BLaER1 (cell line): Measurements from ENCODE around the gene U2SURP.

Experiments used
- H3K27ac ChIP-seq: shearing (Covaris generic); formaldehyde crosslinking; 2 replicates; pipeline ENCODE4 v1.8.1; 2022
- H3K27me3 ChIP-seq: shearing (Covaris generic); formaldehyde crosslinking; 2 replicates; pipeline ENCODE4 v1.8.1; 2022
- H3K36me3 ChIP-seq: shearing (Covaris generic); formaldehyde crosslinking; 2 replicates; pipeline ENCODE4 v1.8.1; 2022
- H3K4me1 ChIP-seq: shearing (Covaris generic); formaldehyde crosslinking; 2 replicates; pipeline ENCODE4 v1.8.1; 2022
- H3K4me2 ChIP-seq: shearing (Covaris generic); formaldehyde crosslinking; 2 replicates; pipeline ENCODE4 v1.8.1; 2022
- H3K4me3 ChIP-seq: shearing (Covaris generic); formaldehyde crosslinking; 2 replicates; pipeline ENCODE4 v1.8.1; 2022
- H3K9ac ChIP-seq: shearing (Covaris generic); formaldehyde crosslinking; 2 replicates; pipeline ENCODE4 v1.8.1; 2022
- H3K9me3 ChIP-seq: shearing (Covaris generic); formaldehyde crosslinking; 2 replicates; pipeline ENCODE4 v1.8.1; 2022
- H4K20me1 ChIP-seq: shearing (Covaris generic); formaldehyde crosslinking; 2 replicates; pipeline ENCODE4 v1.8.1; 2022
- Cebpa-rat ChIP-seq: shearing (Covaris generic); IDR thresholded peaks from 2 replicates; pipeline ENCODE4 v1.8.1; 2022

Gene U2SURP

DNA sequence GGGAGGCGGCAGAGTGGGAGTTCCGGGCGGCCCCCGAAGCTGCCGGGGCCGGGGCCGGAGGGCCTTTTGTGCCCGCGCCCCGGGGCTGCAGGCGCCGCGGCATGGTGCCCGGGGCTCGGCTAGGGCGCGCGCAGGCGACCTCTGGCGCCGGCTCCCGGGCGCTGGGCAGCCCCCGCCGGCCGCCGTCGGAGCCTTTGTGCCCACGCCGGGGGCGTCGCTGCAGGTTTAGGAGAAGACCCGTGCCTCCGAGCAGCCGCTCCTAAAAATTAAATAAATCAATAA, 38.2 kb upstream of the U2SURP start:
- peaks cover 6% of the 10 kb centered on the region; the same call in 1 of the 2 replicates for H3K4me1 ChIP-seq
- peak overlapping the region; percentile 78 for H3K4me3 ChIP-seq
- no peak for TF ChIP-seq Cebpa-rat
- H3K4me2 ChIP-seq, result peak overlapping the region; percentile 93
- H4K20me1 ChIP-seq, result no peaks in the 10 kb centered on the region
- H3K9ac ChIP-seq, result peak overlapping the region; percentile 62
- H3K36me3 ChIP-seq, result no peaks in the 10 kb centered on the region
- H3K27ac ChIP-seq, result no peak overlapping the region
- H3K9me3 ChIP-seq, result peaks cover 9% of the 10 kb centered on the region; the same call in 1 of the 2 replicates
- peaks cover 48% of the 10 kb centered on the region for H3K27me3 ChIP-seq

DNA sequence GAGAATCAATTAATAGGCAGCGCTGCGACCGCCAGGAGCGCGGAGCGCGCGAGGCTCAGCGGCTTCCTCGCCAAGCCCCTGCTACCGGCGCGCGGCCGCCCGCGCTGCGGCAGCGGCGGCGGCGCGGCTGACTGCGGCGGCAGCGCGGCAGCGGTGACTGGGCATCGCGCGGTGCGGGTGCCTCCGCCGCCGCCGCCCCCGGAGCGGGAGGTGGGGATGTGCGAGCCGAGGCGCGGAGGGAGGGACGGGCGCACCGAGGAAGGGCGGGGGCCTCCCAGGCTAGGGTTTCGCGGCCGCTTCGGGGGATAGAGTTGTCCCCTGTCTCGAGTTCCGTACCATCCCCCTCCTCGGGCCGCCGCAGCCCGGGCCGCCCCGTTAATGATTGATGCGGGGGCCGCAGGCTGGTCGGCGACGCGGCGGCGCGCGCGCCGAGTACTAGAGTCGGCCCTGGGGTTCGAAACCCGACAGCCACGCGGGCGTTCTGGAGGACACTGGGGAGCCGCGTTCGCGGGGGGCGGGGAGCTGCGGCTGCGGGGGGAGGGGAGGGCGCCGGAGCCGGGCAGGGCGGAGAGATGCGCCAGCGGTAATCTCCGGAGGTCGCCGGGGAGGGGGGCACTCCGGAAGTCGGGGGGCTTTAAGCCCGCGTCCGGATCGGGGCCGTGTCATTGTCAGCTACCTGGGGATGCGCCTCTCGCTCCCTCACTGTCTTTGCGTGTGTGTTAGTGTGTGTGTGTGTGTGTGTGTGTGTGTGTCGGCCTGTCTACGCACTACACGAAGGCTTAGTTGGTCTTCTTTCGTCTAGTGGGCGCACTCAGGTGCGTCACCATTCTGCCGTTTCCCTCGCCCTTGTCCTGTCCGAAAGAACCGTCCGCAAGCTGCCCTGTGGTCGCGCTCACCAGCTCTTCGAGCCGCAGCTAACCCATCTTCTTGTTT, 37.6 kb upstream of the U2SURP start, which contains the start of gene PAQR9:
PAQR9 (minus strand) TSS at position 159 of the 933 bp plus-strand sequence. CDS start 338 bp downstream, outside the sequence.
- Histone ChIP-seq H3K36me3 (no peaks in the 10 kb centered on the region), H3K9me3 (peaks cover 9% of the 10 kb centered on the region; the same call in 1 of the 2 replicates), H3K4me3 (peak within 1 kb of the TSS; percentile 78), H3K9ac (peak within 1 kb of the TSS; percentile 62), H3K27ac (no peak within 1 kb of the TSS), H3K27me3 (peaks cover 48% of the 10 kb centered on the region), H4K20me1 (no peaks in the 10 kb centered on the region), H3K4me2 (peak within 1 kb of the TSS; percentile 93), H3K4me1 (peaks cover 6% of the 10 kb centered on the region; the same call in 1 of the 2 replicates)
- no peak for TF ChIP-seq Cebpa-rat

DNA sequence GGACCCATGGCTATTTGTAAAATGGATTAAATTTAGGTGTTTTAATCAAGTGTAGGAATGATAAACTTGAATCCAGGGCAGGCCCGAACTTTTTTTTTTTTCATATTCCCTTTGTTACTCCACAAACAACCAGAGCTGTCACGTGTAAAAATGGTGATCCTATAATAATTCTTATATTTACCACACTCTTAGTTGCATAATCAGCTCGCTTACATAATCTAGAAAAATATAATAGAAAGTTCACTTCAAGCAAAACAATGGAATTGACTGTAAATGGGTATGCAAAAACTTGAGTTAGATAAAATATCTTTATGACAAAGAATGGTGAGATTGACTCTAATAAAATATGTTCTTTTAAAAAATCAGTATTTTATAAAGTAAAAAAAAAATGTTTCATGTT, 35.8 kb upstream of the U2SURP start:
- Histone ChIP-seq H3K4me2 (no peak overlapping the region), H3K27ac (no peak overlapping the region), H3K9me3 (peaks cover 9% of the 10 kb centered on the region; the same call in 1 of the 2 replicates), H4K20me1 (no peaks in the 10 kb centered on the region), H3K9ac (no peak overlapping the region), H3K4me1 (peaks cover 6% of the 10 kb centered on the region; the same call in 1 of the 2 replicates), H3K4me3 (no peak overlapping the region), H3K27me3 (peaks cover 48% of the 10 kb centered on the region), H3K36me3 (no peaks in the 10 kb centered on the region)
- TF ChIP-seq Cebpa-rat, result no peak

DNA sequence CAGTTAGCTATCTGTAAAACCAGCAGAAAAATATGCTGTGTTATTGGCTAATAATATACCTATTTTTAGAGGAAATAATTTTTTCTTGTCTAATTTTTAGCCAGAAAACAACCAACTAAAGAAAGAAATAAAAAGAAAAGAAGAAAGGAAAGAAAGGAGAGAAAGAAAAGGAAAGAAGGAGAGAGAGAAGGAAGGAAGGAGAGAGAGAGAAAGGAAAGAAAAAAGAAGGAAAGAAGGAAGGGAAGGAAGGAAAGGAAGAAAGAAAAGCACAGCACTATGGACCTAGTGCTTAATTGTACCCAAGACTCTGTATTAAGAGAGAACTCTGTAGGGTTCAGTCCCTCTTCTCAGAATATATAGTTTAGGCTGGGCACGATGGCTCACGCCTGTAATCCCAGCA, 34.6 kb upstream of the U2SURP start:
- H3K27me3 ChIP-seq, result peaks cover 44% of the 10 kb centered on the region
- no peak overlapping the region for H3K27ac ChIP-seq
- H4K20me1 ChIP-seq, result no peaks in the 10 kb centered on the region
- peaks cover 9% of the 10 kb centered on the region; the same call in 1 of the 2 replicates for H3K9me3 ChIP-seq
- H3K4me1 ChIP-seq, result peaks cover 6% of the 10 kb centered on the region; the same call in 1 of the 2 replicates
- no peak overlapping the region for H3K9ac ChIP-seq
- TF ChIP-seq Cebpa-rat, result no peak
- H3K4me3 ChIP-seq, result no peak overlapping the region
- H3K36me3 ChIP-seq, result no peaks in the 10 kb centered on the region
- no peak overlapping the region for H3K4me2 ChIP-seq

DNA sequence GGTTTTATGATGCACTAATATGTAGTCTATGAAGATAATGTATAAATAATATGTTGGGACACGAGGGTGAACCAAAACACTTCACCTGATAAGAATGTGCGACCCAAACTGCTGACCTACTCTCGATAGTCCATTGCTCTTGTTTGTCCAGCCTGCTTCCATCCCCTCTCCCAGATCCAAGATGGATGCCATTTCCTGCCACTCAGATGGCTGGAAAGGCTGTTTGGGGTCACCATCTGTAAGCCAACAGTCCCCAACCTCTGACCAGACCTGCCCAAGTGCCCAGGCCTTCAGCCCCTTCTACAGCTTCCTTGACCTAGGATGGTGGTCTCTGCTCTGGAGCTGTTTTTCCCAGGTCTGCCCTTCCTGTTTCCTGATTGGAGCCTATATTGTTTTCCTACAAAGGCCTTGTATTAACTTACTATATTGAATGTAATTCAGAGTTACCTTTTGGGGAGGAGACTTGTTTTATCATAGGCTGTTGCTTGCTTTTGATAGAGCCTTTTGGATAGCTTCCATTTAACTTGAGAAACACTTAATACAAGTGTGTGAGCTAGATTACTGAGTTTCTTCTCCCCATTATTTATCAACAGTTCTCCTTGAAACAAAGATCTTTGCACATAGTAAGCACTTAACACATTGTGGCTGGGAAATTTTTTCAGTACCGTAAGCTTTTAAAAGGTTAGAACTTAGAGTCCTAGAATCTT, 32.9 kb upstream of the U2SURP start:
- Histone ChIP-seq H3K4me2 (no peak overlapping the region), H3K27me3 (peaks cover 27% of the 10 kb centered on the region), H3K4me1 (no peaks in the 10 kb centered on the region), H3K9me3 (no peaks in the 10 kb centered on the region), H4K20me1 (no peaks in the 10 kb centered on the region), H3K27ac (no peak overlapping the region), H3K9ac (no peak overlapping the region), H3K36me3 (no peaks in the 10 kb centered on the region), H3K4me3 (no peak overlapping the region)
- TF ChIP-seq Cebpa-rat, result no peak

DNA sequence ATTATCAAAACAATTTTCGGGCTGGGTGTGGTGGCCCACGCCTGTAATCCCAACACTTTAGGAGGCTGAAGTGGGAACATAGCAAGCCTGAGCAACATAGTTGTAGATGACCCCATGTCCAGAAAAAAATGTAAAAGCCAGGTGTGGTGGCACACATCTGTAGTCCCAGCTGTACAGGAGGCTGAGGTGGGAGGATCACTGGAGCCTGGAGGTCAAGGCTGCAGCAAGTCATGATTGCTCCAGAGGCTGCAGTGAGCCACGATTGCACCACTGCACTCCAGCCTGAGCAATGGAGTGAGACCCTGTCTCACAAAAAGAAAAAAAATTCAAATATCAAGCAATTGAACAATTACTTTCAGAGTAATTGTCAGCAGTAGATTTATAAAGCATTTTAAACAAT, 29.9 kb upstream of the U2SURP start:
- no peaks in the 10 kb centered on the region for H4K20me1 ChIP-seq

DNA sequence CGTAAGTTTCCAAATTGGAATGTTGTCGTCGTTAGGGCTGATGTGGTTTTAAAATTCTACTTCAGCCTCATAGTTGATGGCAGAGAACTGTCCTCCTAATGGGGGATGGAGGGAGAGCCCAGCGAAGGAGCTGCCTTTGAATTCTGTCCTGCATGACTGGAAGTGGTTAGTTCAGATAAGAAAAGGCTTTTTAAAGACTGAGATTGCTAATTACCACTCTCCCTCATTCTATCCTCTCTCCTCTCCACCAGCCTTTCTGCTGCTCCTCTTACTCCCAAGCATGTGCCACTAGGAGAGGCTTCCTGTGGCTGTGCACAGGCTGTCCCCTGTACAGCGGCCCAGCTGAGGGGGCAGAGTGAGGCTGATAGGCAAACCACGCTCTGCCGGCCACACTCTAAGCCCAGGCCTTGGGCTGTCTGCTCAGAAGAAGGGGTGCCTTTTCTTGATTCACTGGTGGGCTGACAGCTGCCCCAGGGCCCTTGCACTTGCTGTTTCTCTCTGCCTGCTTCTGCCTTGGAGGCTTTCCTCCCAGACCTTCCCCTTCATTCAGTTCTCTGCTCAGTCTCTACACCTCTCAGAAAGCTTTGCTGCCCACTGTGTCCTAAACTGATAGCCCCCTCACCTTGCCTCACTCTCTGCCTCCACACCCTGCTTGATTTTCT, 29.1 kb upstream of the U2SURP start:
- Histone ChIP-seq H3K4me2 (no peak overlapping the region), H3K9me3 (no peaks in the 10 kb centered on the region), H4K20me1 (no peaks in the 10 kb centered on the region), H3K4me3 (no peak overlapping the region), H3K36me3 (no peaks in the 10 kb centered on the region), H3K27ac (no peak overlapping the region), H3K27me3 (no peaks in the 10 kb centered on the region), H3K4me1 (no peaks in the 10 kb centered on the region), H3K9ac (no peak overlapping the region)
- no peak for TF ChIP-seq Cebpa-rat

More for the DNA sequence above, 29.9 kb upstream of the U2SURP start:
- Histone ChIP-seq H3K4me2 (no peak overlapping the region), H3K4me3 (no peak overlapping the region), H3K9me3 (no peaks in the 10 kb centered on the region), H3K4me1 (no peaks in the 10 kb centered on the region), H3K27me3 (0 out of 2 replicates have a peak, but pooled peaks cover under 1% of the 10 kb centered on the region), H3K36me3 (no peaks in the 10 kb centered on the region), H3K27ac (no peak overlapping the region), H3K9ac (no peak overlapping the region)
- no peak for TF ChIP-seq Cebpa-rat

DNA sequence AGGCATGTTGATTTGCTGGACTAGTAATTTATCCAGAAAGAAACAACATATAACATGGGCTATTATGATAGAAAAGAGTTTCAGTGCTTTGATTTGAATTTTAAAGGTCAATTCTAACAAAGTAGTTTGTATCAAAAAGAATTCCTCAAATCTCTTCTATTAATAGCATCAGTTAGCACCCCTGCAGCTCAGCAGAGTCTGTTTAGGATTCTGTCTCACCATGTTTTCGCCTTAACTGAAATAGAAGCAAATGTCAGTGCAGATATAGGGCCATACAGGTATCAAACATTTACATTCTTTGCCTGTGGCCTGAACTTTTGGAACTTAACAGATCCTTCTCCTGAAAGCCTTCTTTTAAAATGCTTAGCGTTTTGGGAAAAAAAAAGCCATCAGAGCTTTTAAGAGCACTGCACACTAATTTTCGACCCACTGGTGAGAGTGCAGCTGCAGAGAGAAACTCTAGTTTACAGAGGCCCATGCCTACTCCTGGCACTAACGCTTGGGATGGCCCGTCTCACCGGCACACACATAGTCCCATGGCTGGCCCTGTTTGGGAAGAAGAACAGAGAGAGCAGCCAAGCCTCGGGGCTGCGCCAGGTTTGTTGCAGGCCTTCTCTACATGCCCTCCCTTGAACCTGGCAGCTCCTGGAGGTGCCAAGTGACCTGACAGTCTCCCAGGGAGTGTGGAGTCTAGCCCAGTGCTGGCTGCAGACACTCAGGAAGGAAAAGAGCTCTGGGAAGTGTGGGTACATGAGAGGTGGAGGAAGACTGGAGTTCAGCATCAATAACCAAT, 28.0 kb upstream of the U2SURP start:
- H3K9me3 ChIP-seq, result no peaks in the 10 kb centered on the region
- H4K20me1 ChIP-seq, result no peaks in the 10 kb centered on the region
- no peak overlapping the region for H3K4me2 ChIP-seq
- H3K27me3 ChIP-seq, result no peaks in the 10 kb centered on the region
- no peak overlapping the region for H3K4me3 ChIP-seq
- H3K9ac ChIP-seq, result no peak overlapping the region
- H3K36me3 ChIP-seq, result no peaks in the 10 kb centered on the region
- TF ChIP-seq Cebpa-rat, result no peak
- no peaks in the 10 kb centered on the region for H3K4me1 ChIP-seq
- no peak overlapping the region for H3K27ac ChIP-seq
